GM10847 (cell line): Measurements from ENCODE around the gene NKRF.

Source experiments
- POLR2A ChIP-seq: IDR thresholded peaks from 2 replicates; pipeline ENCODE4 v1.6.1; 2011; ENCODE audit not compliant: insufficient read length; ENCODE audit errors: extremely low read depth

The NKRF gene

GRCh38 chrX:119624417-119624816, 18.2 kb upstream of the NKRF start:
- no peak for TF ChIP-seq POLR2A

GRCh38 chrX:119622356-119623232, 16.4 kb upstream of the NKRF start:
- TF ChIP-seq POLR2A: no peak

- TF ChIP-seq POLR2A: no peak
These were observed 12.2 kb upstream of the NKRF start for GRCh38 chrX:119618439-119618838.

GRCh38 chrX:119617517-119618164, 11.4 kb upstream of the NKRF start:
- TF ChIP-seq POLR2A: no peak

GRCh38 chrX:119614776-119615175, 8.6 kb upstream of the NKRF start:
- TF ChIP-seq POLR2A: no peak

- TF ChIP-seq POLR2A: no peak
These were observed 780 bp upstream of the NKRF start for GRCh38 chrX:119607018-119607389.

- TF ChIP-seq POLR2A: no peak
These were observed 552 bp downstream of the NKRF start for GRCh38 chrX:119605464-119606279.

GRCh38 chrX:119604766-119605463, 1.3 kb downstream of the NKRF start:
- no peak for TF ChIP-seq POLR2A

GRCh38 chrX:119602701-119603255, 3.4 kb downstream of the NKRF start:
- TF ChIP-seq POLR2A: no peak

- no peak for TF ChIP-seq POLR2A
These were observed 16.4 kb downstream of the NKRF start for GRCh38 chrX:119589810-119590209.

- TF ChIP-seq POLR2A: no peak
These were observed 22.7 kb downstream of the NKRF start for GRCh38 chrX:119583431-119584059.

- no peak for TF ChIP-seq POLR2A
These were observed 26.8 kb downstream of the NKRF start for GRCh38 chrX:119579414-119579813.

- TF ChIP-seq POLR2A: peak; percentile 89
These were observed 31.6 kb downstream of the NKRF start, which contains the start of gene UBE2A for GRCh38 chrX:119574394-119575266. Gene UBE2A, plus strand, starts transcription at chrX:119574563. Its CDS starts 149 bp downstream, at chrX:119574712.
